ENCODE results near the gene NRG3.
"Not testable (repeated sequence)": the region's sequence is repeated elsewhere in the genome, so short reads cannot be mapped to it uniquely, and the experiment has no call there.

The NRG3 gene

DNA sequence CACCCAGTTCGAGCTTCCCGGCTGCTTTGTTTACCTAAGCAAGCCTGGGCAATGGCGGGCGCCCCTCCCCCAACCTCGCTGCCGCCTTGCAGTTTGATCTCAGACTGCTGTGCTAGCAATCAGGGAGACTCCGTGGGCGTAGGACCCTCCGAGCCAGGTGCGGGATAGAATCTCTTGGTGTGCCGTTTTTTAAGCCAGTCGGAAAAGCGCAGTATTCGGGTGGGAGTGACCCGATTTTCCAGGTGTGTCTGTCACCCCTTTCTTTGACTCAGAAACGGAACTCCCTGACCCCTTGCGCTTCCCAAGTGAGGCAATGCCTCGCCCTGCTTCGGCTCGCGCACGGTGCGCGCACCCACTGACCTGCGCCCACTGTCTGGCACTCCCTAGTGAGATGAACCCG lies 474.6 kb downstream of the NRG3 start:
- not testable (repeated sequence) for H3K4me2 ChIP-seq (ENCODE audit: low read length); H3K9ac ChIP-seq (ENCODE audit: low read depth, low read length); H3K4me1 ChIP-seq (ENCODE audit: control insufficient read depth, insufficient read depth, low read length); H3K9me3 ChIP-seq (replicated peaks; ENCODE audit: low read length); H3K36me3 ChIP-seq (ENCODE audit: insufficient read depth, low read length); H3K27me3 ChIP-seq (ENCODE audit: control insufficient read depth, insufficient read depth, low read length); H3K4me3 ChIP-seq (ENCODE audit: low read length)

DNA sequence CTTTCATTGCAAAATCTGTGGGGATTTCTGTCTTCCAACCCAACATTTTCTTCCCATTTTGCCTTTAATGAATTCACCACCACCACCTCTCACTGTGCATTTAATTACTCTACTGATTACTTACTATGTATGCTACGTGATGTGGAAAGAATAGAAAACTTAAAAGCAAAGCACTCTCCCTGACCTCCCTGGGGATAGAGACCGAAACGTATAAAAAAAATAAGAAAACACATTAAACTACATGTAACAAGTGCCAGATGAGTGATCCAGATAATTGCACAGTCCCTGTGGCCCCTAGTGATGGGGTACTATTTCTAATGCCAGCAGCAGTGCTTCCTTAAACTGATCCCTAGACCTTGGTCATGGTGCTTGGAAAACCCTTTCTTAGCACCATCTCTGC lies 478.4 kb downstream of the NRG3 start:
- Histone ChIP-seq H3K9ac (ENCODE audit: low read depth, low read length) (no peak overlapping the region), H3K36me3 (ENCODE audit: insufficient read depth, low read length) (no peaks in the 10 kb centered on the region)

DNA sequence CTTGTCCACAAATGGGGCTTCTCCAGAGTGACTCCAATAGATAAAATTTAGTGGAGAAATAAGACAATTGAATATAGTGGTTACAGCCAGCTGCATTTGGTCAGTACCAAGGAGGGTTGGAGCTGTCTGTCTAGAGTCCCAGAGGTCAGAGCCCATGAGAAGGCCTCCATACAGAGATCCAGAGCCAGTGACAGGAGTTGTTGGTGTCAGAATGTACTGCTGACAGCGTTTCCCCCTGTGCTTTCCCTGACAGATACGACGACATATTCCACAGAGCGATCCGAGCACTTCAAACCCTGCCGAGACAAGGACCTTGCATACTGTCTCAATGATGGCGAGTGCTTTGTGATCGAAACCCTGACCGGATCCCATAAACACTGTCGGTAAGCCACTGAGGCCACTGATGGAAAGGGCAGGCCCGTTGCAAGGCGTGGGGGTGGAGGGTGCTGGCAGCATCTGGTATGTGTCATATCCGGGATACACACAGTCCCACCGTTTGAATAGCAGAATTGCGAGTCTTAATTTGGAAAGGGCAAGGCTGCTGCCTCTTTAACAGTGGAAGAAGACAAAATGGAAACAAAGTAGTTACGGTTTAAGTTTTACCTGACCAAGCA lies 483.6 kb downstream of the NRG3 start:
- Histone ChIP-seq H3K4me1 (ENCODE audit: control insufficient read depth, insufficient read depth, low read length) (no peaks in the 10 kb centered on the region), H3K9ac (ENCODE audit: low read depth, low read length) (no peak overlapping the region), H3K27me3 (ENCODE audit: control insufficient read depth, insufficient read depth, low read length) (no peaks in the 10 kb centered on the region), H3K36me3 (ENCODE audit: insufficient read depth, low read length) (no peaks in the 10 kb centered on the region), H3K9me3 (replicated peaks; ENCODE audit: low read length) (peaks cover 8% of the 10 kb centered on the region), H3K4me3 (ENCODE audit: low read length) (no peak overlapping the region), H3K4me2 (ENCODE audit: low read length) (no peak overlapping the region)

More for the DNA sequence above, 478.4 kb downstream of the NRG3 start:
- Histone ChIP-seq H3K27me3 (ENCODE audit: control insufficient read depth, insufficient read depth, low read length) (no peaks in the 10 kb centered on the region), H3K4me2 (ENCODE audit: low read length) (no peak overlapping the region), H3K4me3 (ENCODE audit: low read length) (no peak overlapping the region), H3K4me1 (ENCODE audit: control insufficient read depth, insufficient read depth, low read length) (no peaks in the 10 kb centered on the region), H3K9me3 (replicated peaks; ENCODE audit: low read length) (peaks cover 3% of the 10 kb centered on the region)

DNA sequence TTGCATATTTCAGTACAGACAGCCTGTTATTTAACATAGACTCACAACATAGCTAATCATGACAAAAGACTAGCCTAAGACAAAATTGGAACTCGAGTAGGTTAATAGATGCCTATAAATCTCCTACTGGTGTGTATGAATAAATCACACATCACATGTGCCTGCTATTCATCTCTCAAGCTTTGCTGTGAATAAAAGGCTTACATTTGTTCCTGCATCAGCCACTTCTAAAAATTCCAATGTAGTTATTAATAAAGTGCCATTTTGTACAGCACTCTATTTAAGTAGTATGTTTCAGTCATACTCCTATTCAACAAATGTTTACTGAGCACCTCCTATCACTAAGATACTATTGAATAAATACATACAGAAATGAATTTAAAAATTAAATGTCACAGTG lies 486.3 kb downstream of the NRG3 start:
- Histone ChIP-seq H3K4me1 (ENCODE audit: control insufficient read depth, insufficient read depth, low read length) (no peaks in the 10 kb centered on the region), H3K27me3 (ENCODE audit: control insufficient read depth, insufficient read depth, low read length) (no peaks in the 10 kb centered on the region), H3K9ac (ENCODE audit: low read depth, low read length) (no peak overlapping the region), H3K4me3 (ENCODE audit: low read length) (no peak overlapping the region), H3K9me3 (replicated peaks; ENCODE audit: low read length) (peaks cover 6% of the 10 kb centered on the region), H3K36me3 (ENCODE audit: insufficient read depth, low read length) (no peaks in the 10 kb centered on the region), H3K4me2 (ENCODE audit: low read length) (no peak overlapping the region)

DNA sequence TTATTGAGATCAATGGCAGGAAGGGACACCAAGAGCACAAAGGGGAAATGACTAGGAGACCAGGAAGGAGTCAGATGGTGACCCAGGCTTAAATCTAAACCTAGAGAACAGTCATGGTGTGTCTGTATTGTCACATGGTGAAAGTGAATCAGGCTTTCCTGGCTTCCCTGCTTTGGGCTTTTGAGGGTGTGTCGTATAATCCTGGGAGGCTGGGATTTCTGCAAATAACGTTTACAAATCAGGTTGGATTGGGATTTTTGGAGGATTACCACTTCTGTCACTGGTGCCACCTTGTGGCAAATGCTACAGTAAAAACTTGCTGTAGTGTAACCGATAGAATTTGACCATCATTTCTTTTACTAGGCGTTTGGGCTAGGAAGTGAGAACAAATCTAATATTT lies 502.6 kb downstream of the NRG3 start:
- H3K4me1 ChIP-seq (ENCODE audit: control insufficient read depth, insufficient read depth, low read length) = no peaks in the 10 kb centered on the region
- H3K4me3 ChIP-seq (ENCODE audit: low read length) = no peak overlapping the region
- no peak overlapping the region for H3K4me2 ChIP-seq (ENCODE audit: low read length)
- H3K9ac ChIP-seq (ENCODE audit: low read depth, low read length) = no peak overlapping the region
- no peaks in the 10 kb centered on the region for H3K27me3 ChIP-seq (ENCODE audit: control insufficient read depth, insufficient read depth, low read length)
- peaks cover 4% of the 10 kb centered on the region for H3K9me3 ChIP-seq (replicated peaks; ENCODE audit: low read length)
- H3K36me3 ChIP-seq (ENCODE audit: insufficient read depth, low read length) = no peaks in the 10 kb centered on the region

DNA sequence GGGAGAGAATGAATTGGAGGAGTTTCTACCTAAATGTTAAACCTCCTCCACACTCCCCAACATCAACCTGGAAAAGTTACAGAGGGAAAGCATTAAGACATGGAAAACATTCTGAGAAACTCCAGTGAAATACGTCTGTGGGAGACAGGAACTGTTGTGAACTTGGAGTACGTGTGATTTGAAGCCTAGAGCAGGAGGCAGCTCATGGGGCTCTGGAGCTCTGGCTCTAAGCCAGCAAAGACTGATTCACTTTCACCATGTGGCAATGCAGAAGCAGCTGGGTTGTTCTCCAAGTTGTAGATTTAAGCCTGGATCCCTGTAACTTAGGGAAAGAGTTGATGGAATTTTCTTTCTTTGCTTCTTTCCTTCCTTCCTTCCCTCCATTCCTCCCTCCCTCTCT lies 503.2 kb downstream of the NRG3 start:
- Histone ChIP-seq H3K27me3 (ENCODE audit: control insufficient read depth, insufficient read depth, low read length) (no peaks in the 10 kb centered on the region), H3K4me1 (ENCODE audit: control insufficient read depth, insufficient read depth, low read length) (no peaks in the 10 kb centered on the region), H3K9me3 (replicated peaks; ENCODE audit: low read length) (peaks cover 4% of the 10 kb centered on the region), H3K4me3 (ENCODE audit: low read length) (no peak overlapping the region), H3K36me3 (ENCODE audit: insufficient read depth, low read length) (no peaks in the 10 kb centered on the region), H3K4me2 (ENCODE audit: low read length) (no peak overlapping the region), H3K9ac (ENCODE audit: low read depth, low read length) (no peak overlapping the region)

DNA sequence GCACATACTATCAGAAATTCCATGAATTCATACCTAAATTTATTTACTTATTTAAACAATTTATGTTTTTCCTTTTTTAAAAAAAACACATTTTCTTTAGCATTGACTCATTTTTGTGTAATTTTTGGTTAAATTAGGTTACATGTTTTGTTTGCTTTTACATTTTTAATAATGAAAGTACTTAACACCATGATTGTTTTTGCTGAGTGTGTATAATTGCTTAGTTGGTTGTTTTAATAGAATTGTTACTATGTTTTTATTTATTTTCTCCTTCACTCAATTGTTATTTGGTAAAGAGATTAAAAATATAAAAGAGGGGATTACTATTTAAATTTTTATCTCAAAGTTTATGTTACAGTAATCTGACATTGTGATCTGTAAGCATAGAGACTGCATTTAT lies 508.4 kb downstream of the NRG3 start:
- no peak overlapping the region for H3K9ac ChIP-seq (ENCODE audit: low read depth, low read length)
- no peaks in the 10 kb centered on the region for H3K4me1 ChIP-seq (ENCODE audit: control insufficient read depth, insufficient read depth, low read length)
- H3K9me3 ChIP-seq (replicated peaks; ENCODE audit: low read length) = peaks cover 4% of the 10 kb centered on the region
- no peak overlapping the region for H3K4me2 ChIP-seq (ENCODE audit: low read length)
- no peak overlapping the region for H3K4me3 ChIP-seq (ENCODE audit: low read length)
- no peaks in the 10 kb centered on the region for H3K27me3 ChIP-seq (ENCODE audit: control insufficient read depth, insufficient read depth, low read length)
- H3K36me3 ChIP-seq (ENCODE audit: insufficient read depth, low read length) = no peaks in the 10 kb centered on the region

DNA sequence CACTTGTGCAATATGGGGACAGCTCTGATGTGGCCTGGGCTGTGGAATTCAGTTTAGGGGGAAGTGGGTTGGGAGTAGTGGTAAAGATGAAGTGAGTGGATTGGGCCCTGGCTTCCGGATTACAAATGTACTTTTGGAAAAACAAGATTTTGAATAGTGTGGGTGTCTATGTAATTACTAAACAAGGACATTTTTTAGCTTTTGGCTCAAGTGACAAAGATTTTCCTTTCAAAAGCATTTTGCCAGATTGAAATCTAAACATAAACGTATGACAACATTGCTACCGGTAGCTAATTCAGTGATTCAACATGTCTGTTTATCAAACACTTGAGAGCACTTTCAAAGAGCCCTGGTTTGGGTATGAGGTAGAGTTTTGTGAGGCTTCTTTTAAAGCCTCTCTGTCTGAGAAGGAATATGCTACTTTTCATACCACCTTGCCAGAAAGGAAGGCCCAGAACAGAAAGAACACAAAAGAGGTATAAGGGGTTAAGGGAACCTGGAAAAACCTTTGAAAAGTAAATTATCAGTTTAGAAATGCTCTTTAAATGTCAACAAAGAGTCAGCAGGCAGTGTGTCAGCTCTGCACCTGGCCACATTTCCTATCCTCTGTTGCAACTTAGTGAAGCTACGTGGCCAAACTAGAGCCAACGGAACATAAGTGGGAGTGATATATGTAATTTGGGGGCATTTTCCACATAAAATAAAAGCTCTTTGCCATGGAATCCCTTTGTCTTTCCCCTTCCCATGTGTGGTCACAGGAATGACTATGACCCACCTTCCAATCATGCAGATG lies 516.1 kb downstream of the NRG3 start:
- Histone ChIP-seq H3K9me3 (replicated peaks; ENCODE audit: low read length) (no peaks in the 10 kb centered on the region), H3K4me3 (ENCODE audit: low read length) (no peak overlapping the region), H3K9ac (ENCODE audit: low read depth, low read length) (no peak overlapping the region), H3K4me2 (ENCODE audit: low read length) (no peak overlapping the region), H3K4me1 (ENCODE audit: control insufficient read depth, insufficient read depth, low read length) (no peaks in the 10 kb centered on the region), H3K36me3 (ENCODE audit: insufficient read depth, low read length) (no peaks in the 10 kb centered on the region), H3K27me3 (ENCODE audit: control insufficient read depth, insufficient read depth, low read length) (no peaks in the 10 kb centered on the region)

DNA sequence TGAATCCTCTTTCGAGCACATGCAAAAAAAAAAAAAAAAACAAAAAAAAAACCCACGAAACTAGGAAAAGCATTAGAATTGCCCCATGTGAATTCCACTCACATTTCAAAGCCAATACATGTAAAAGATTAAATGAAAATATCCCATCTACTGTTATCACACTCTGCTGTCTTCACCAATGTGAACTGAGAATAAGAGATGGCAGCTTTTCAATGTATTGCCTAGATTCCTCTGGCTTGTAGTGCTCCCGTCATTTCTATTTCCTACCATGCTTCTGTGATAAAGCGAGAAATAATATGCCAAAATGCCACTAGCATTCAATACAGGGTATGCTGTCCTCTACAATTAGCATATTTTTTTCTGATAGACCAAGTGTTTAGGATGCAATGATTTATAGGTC lies 517.0 kb downstream of the NRG3 start:
- Histone ChIP-seq H3K4me1 (ENCODE audit: control insufficient read depth, insufficient read depth, low read length) (no peaks in the 10 kb centered on the region), H3K9ac (ENCODE audit: low read depth, low read length) (no peak overlapping the region), H3K27me3 (ENCODE audit: control insufficient read depth, insufficient read depth, low read length) (no peaks in the 10 kb centered on the region), H3K4me2 (ENCODE audit: low read length) (no peak overlapping the region), H3K9me3 (replicated peaks; ENCODE audit: low read length) (no peaks in the 10 kb centered on the region), H3K36me3 (ENCODE audit: insufficient read depth, low read length) (no peaks in the 10 kb centered on the region), H3K4me3 (ENCODE audit: low read length) (no peak overlapping the region)

DNA sequence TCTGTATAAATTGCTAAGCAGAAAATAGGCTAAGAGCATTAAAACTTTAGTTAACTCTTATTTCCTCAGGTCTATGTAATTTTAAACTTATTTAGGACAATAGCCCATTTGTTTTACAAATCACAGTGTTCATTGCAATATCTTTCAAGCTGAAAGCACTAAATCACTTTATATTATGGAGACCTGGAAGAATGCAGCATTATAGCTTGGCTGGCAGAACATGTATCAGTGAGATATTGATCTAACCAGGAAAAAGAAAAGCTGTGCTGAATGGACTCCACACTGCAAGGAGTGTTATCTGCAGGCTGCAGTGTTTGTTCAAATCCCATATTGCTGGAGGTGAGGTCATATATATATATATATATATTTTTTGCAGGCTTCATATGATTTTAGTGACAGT lies 517.5 kb downstream of the NRG3 start:
- H3K9ac ChIP-seq (ENCODE audit: low read depth, low read length) = no peak overlapping the region
- H3K4me3 ChIP-seq (ENCODE audit: low read length) = no peak overlapping the region
- H3K4me1 ChIP-seq (ENCODE audit: control insufficient read depth, insufficient read depth, low read length) = no peaks in the 10 kb centered on the region
- no peaks in the 10 kb centered on the region for H3K9me3 ChIP-seq (replicated peaks; ENCODE audit: low read length)
- H3K4me2 ChIP-seq (ENCODE audit: low read length) = no peak overlapping the region
- H3K36me3 ChIP-seq (ENCODE audit: insufficient read depth, low read length) = no peaks in the 10 kb centered on the region
- no peaks in the 10 kb centered on the region for H3K27me3 ChIP-seq (ENCODE audit: control insufficient read depth, insufficient read depth, low read length)

DNA sequence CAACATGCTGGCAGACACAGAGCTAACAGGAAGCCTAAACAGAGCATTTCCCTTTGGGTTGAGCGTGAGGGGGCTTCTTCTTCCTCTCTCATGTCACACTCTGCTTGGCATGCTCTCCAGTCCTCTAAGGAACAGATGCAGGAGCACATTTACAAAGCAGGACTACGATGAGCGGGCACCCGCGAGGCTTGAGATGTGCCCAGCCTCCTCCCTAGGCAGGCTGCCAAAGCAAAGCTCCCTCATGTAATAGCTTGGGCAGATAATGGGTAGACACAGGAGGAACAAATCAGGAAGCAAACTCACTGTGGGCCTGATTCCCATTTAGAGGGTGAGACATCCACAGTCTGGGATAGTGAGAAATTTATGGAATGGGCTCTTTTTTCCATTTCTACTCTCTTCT lies 519.1 kb downstream of the NRG3 start:
- Histone ChIP-seq H3K4me3 (ENCODE audit: low read length) (no peak overlapping the region), H3K9ac (ENCODE audit: low read depth, low read length) (no peak overlapping the region), H3K4me2 (ENCODE audit: low read length) (no peak overlapping the region), H3K9me3 (replicated peaks; ENCODE audit: low read length) (peaks cover 3% of the 10 kb centered on the region), H3K36me3 (ENCODE audit: insufficient read depth, low read length) (no peaks in the 10 kb centered on the region), H3K4me1 (ENCODE audit: control insufficient read depth, insufficient read depth, low read length) (no peaks in the 10 kb centered on the region), H3K27me3 (ENCODE audit: control insufficient read depth, insufficient read depth, low read length) (no peaks in the 10 kb centered on the region)

DNA sequence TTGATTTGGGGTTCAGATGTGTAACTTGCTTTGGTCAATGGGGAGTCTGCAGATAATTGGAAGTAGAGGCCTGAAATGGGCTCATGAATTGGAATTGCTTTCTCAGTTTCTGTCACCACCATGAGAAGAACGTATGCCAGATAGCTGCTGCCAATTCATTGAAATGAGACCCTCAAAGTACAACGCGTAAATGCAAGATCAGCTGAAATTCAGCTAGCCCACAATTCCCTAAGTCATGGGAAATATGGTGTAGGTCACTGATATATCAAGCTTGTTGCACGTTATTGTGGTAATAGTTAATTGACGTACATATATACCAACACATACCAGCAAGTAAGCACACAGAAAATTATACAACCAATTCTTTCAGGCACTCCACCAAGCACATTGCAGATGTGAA lies 520.0 kb downstream of the NRG3 start:
- Histone ChIP-seq H3K36me3 (ENCODE audit: insufficient read depth, low read length) (no peaks in the 10 kb centered on the region), H3K9ac (ENCODE audit: low read depth, low read length) (no peak overlapping the region), H3K4me1 (ENCODE audit: control insufficient read depth, insufficient read depth, low read length) (no peaks in the 10 kb centered on the region), H3K4me2 (ENCODE audit: low read length) (no peak overlapping the region), H3K27me3 (ENCODE audit: control insufficient read depth, insufficient read depth, low read length) (no peaks in the 10 kb centered on the region), H3K9me3 (replicated peaks; ENCODE audit: low read length) (peaks cover 3% of the 10 kb centered on the region), H3K4me3 (ENCODE audit: low read length) (no peak overlapping the region)

All from skeletal muscle satellite cell (primary cell).